MM.1S (cell line): ENCODE measurements around the gene CD74.

Experiments used
- DNase-seq: peaks from one replicate; pipeline ENCODE4 v3.0.0-alpha.2; 2015
- H2AFZ ChIP-seq: fragments of 300-600 bp; sonication (generic); 2 replicates; pipeline ENCODE4 v1.6.0; 2016; ENCODE audit warnings: antibody characterized with exemption, low read length
- H3F3A ChIP-seq: fragments of 300-600 bp; sonication (generic); 2 replicates; pipeline ENCODE4 v1.6.1; 2016; ENCODE audit warnings: mild to moderate bottlenecking, antibody characterized with exemption, low read length, moderate library complexity, mixed read lengths; ENCODE audit not compliant: insufficient read depth
- H3K27ac ChIP-seq: fragments of 300-600 bp; sonication (generic); 2 replicates; pipeline ENCODE4 v1.5.1; 2016; ENCODE audit warnings: mild to moderate bottlenecking, low read length
- H3K27me3 ChIP-seq: fragments of 300-600 bp; sonication (generic); replicated peaks from 2 replicates; pipeline ENCODE4 v1.6.0; 2016; ENCODE audit warnings: low read length; ENCODE audit not compliant: insufficient read depth
- H3K36me3 ChIP-seq: fragments of 300-600 bp; sonication (generic); replicated peaks from 2 replicates; pipeline ENCODE4 v1.6.1; 2016; ENCODE audit warnings: mild to moderate bottlenecking, low read length, mixed read lengths; ENCODE audit not compliant: insufficient read depth
- H3K4me1 ChIP-seq: fragments of 300-600 bp; sonication (generic); 2 replicates; pipeline ENCODE4 v1.6.1; 2016; ENCODE audit warnings: low read length, mixed read lengths
- H3K4me2 ChIP-seq: fragments of 300-600 bp; sonication (generic); 2 replicates; pipeline ENCODE4 v1.6.0; 2016; ENCODE audit warnings: low read depth, low read length
- H3K4me3 ChIP-seq: fragments of 300-600 bp; sonication (generic); 2 replicates; pipeline ENCODE4 v1.5.1; 2016; ENCODE audit warnings: low read length, mixed read lengths
- H3K79me2 ChIP-seq: fragments of 300-600 bp; sonication (generic); 2 replicates; pipeline ENCODE4 v1.6.1; 2016; ENCODE audit warnings: mixed run types, low read length, mixed read lengths
- H3K9ac ChIP-seq: fragments of 300-600 bp; sonication (generic); 2 replicates; pipeline ENCODE4 v1.6.1; 2016; ENCODE audit warnings: low read length, mixed read lengths
- H3K9me2 ChIP-seq: fragments of 300-600 bp; sonication (generic); replicated peaks from 2 replicates; pipeline ENCODE4 v1.6.1; 2016; ENCODE audit warnings: mild to moderate bottlenecking, low read length, mixed read lengths; ENCODE audit not compliant: insufficient read depth
- H3K9me3 ChIP-seq: fragments of 300-600 bp; sonication (generic); replicated peaks from 2 replicates; pipeline ENCODE4 v1.6.1; 2016; ENCODE audit warnings: mild to moderate bottlenecking, low read length, mixed read lengths; ENCODE audit not compliant: insufficient read depth
- H4K20me1 ChIP-seq: fragments of 300-600 bp; sonication (generic); 2 replicates; pipeline ENCODE4 v1.6.1; 2016; ENCODE audit warnings: mild to moderate bottlenecking, low read length, moderate library complexity, mixed read lengths; ENCODE audit not compliant: insufficient read depth
- CTCF ChIP-seq: fragments of 300-600 bp; sonication (generic); IDR thresholded peaks from 2 replicates; pipeline ENCODE4 v1.5.1; 2016; ENCODE audit warnings: antibody characterized with exemption, low read length, mixed read lengths
- EZH2 ChIP-seq: fragments of 300-600 bp; sonication (generic); optimal IDR thresholded peaks from 2 replicates; pipeline ENCODE3; 2017; ENCODE audit warnings: low read depth, mild to moderate bottlenecking, antibody characterized with exemption, low read length, mixed read lengths
- EZH2phosphoT487 ChIP-seq: fragments of 300-600 bp; sonication (generic); IDR thresholded peaks from 2 replicates; pipeline ENCODE4 v1.6.1; 2018; ENCODE audit warnings: antibody characterized with exemption, low read length

CD74 gene

DNA sequence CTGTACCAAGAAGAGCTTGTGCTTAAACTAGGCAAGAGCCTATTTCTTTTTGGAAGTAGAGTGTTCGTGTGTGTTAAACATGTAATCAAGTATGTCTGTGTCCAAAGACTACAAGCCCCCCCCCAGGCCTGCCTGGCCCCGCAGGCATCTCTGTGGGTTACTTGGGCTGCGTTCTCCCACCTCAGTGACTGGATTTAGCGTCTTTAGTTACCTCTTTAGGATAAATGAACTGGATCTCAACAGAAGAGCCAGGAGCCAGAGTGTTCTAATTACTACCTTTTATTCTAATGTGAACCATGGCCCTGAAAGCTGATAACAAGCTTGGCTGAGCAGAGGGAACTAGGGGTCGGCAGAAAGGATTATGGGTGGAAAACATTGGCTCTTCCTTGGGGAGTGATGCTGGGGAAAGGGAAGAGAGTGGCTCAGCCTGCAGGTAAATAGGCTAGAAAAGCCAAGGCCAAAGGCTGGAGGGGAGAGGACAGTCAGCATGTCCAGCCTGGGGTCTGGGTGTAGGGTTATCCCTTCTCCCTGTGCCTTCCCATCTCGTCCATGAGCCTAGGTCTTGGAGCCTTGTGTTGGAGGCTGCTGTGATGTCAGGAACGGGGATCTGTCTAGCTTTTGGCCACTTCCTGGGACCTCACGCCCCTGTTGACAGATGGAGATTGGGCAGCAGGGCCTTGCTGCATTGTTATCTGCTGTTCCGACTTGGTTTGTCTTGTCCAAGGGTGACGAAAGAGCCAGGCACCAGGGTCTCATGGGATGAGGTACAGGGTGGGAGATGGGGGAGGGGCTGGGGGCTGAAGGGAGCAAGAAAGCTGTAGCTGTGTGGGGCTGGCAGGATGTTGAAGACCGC is 11.1 kb downstream of the CD74 start:
- no peaks in the 10 kb centered on the region; the same call in 1 of the 2 replicates for H4K20me1 ChIP-seq

GRCh38 chr5:150401076-150401375 is 11.7 kb downstream of the CD74 start:
- H3K27ac ChIP-seq: no peak overlapping the region

More for the DNA sequence above, 11.1 kb downstream of the CD74 start:
- no peak overlapping the region for H2AFZ ChIP-seq
- H3K79me2 ChIP-seq: peaks cover 14% of the 10 kb centered on the region
- no peak overlapping the region for H3K9ac ChIP-seq
- H3K27me3 ChIP-seq: no peaks in the 10 kb centered on the region
- H3K27ac ChIP-seq: no peak overlapping the region
- no peaks in the 10 kb centered on the region for H3K4me1 ChIP-seq
- no peak for DNase-seq
- H3K4me3 ChIP-seq: no peak overlapping the region
- peaks cover 8% of the 10 kb centered on the region; the same call in 1 of the 2 replicates for H3K36me3 ChIP-seq
- TF ChIP-seq EZH2phosphoT487 (no peak), EZH2 (no peak), CTCF (no peak)
- H3F3A ChIP-seq: peaks cover 41% of the 10 kb centered on the region
- H3K9me2 ChIP-seq: no peaks in the 10 kb centered on the region
- H3K4me2 ChIP-seq: no peak overlapping the region
- H3K9me3 ChIP-seq: no peaks in the 10 kb centered on the region

GRCh38 chr5:150400316-150401075 is 12.2 kb downstream of the CD74 start:
- Histone ChIP-seq H3K4me1 (no peaks in the 10 kb centered on the region), H3K36me3 (peaks cover 8% of the 10 kb centered on the region; the same call in 1 of the 2 replicates), H3K27ac (no peak overlapping the region), H3K9ac (no peak overlapping the region), H3K79me2 (peaks cover 10% of the 10 kb centered on the region), H3K9me3 (no peaks in the 10 kb centered on the region), H3K9me2 (no peaks in the 10 kb centered on the region), H2AFZ (no peak overlapping the region), H3K4me3 (no peak overlapping the region), H3K27me3 (no peaks in the 10 kb centered on the region), H3F3A (peaks cover 41% of the 10 kb centered on the region), H3K4me2 (no peak overlapping the region), H4K20me1 (no peaks in the 10 kb centered on the region; the same call in 1 of the 2 replicates)
- DNase-seq: no peak
- TF ChIP-seq CTCF: no peak
- no peak for TF ChIP-seq EZH2phosphoT487
- no peak for TF ChIP-seq EZH2

More at GRCh38 chr5:150401076-150401375, 11.7 kb downstream of the CD74 start:
- H3K36me3 ChIP-seq: peaks cover 8% of the 10 kb centered on the region; the same call in 1 of the 2 replicates
- H3K4me1 ChIP-seq: no peaks in the 10 kb centered on the region
- TF ChIP-seq EZH2 (no peak), EZH2phosphoT487 (no peak), CTCF (no peak)
- no peaks in the 10 kb centered on the region for H3K27me3 ChIP-seq
- H2AFZ ChIP-seq: no peak overlapping the region
- peaks cover 10% of the 10 kb centered on the region for H3K79me2 ChIP-seq
- H3K9ac ChIP-seq: no peak overlapping the region
- no peak overlapping the region for H3K4me2 ChIP-seq
- H4K20me1 ChIP-seq: no peaks in the 10 kb centered on the region; the same call in 1 of the 2 replicates
- peaks cover 41% of the 10 kb centered on the region for H3F3A ChIP-seq
- no peaks in the 10 kb centered on the region for H3K9me2 ChIP-seq
- no peaks in the 10 kb centered on the region for H3K9me3 ChIP-seq
- H3K4me3 ChIP-seq: no peak overlapping the region
- DNase-seq: no peak
